Measurements from ENCODE around the gene RGS19.

Gene RGS19

GRCh38 chr20:64025826-64026412, 53.4 kb downstream of the RGS19 start:
- Histone ChIP-seq H3K4me3 (ENCODE audit: low read depth, low read length) (no peak overlapping the region), H3K4me1 (ENCODE audit: control insufficient read depth, insufficient read depth, low read length) (no peaks in the 10 kb centered on the region), H3K9me3 (ENCODE audit: control insufficient read depth, insufficient read depth, low read length) (no peaks in the 10 kb centered on the region), H3K36me3 (ENCODE audit: control insufficient read depth, insufficient read depth, low read length) (peaks cover 64% of the 10 kb centered on the region), H3K9ac (ENCODE audit: low read depth, low read length) (no peak overlapping the region), H3K27me3 (ENCODE audit: control insufficient read depth, insufficient read depth, low read length) (no peaks in the 10 kb centered on the region)

DNA sequence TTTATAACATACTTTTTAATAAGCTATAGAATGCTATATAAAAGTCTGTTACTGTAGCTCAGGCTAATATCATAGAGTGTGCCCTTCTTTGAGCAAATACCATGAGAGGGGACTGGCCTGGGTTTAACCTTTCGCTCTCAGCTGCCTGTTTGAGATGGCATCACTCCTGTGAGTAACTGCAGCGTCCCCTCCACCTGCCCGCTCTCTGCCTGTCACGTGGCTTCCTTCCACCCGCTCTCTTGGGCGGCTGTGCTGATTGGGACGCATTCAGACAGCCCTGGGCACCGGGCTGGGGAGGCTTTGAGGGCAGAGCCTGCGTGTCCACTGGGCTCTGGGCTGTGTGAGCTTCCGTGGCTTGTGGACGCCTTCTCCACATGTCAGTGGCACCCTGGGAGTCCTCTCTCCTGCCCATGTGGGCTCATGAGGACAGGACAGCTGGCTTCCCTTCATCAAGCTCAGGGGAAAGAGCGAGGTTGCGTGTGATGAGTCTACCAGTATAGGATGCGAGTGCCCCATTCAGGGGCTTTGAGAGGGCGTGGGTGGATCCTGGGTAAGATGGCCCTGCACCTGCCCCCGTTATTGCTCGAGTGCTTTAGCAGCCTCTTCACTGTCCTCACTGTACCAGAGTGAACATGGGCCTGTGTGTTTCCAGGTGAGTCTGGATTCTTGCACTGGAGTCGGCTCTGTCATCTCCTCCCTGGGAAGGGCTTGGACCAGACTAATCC, 54.1 kb downstream of the RGS19 start:
- peaks cover 60% of the 10 kb centered on the region for H3K36me3 ChIP-seq (ENCODE audit: control insufficient read depth, insufficient read depth, low read length)
- H3K4me1 ChIP-seq (ENCODE audit: control insufficient read depth, insufficient read depth, low read length), result no peaks in the 10 kb centered on the region
- no peak overlapping the region for H3K4me3 ChIP-seq (ENCODE audit: low read depth, low read length)
- H3K9ac ChIP-seq (ENCODE audit: low read depth, low read length), result no peak overlapping the region
- H3K9me3 ChIP-seq (ENCODE audit: control insufficient read depth, insufficient read depth, low read length), result no peaks in the 10 kb centered on the region
- no peaks in the 10 kb centered on the region for H3K27me3 ChIP-seq (ENCODE audit: control insufficient read depth, insufficient read depth, low read length)

GRCh38 chr20:64024141-64024990, 55.0 kb downstream of the RGS19 start:
- no peak overlapping the region for H3K9ac ChIP-seq (ENCODE audit: low read depth, low read length)
- H3K4me1 ChIP-seq (ENCODE audit: control insufficient read depth, insufficient read depth, low read length), result no peaks in the 10 kb centered on the region
- no peaks in the 10 kb centered on the region for H3K27me3 ChIP-seq (ENCODE audit: control insufficient read depth, insufficient read depth, low read length)
- H3K36me3 ChIP-seq (ENCODE audit: control insufficient read depth, insufficient read depth, low read length), result peaks cover 55% of the 10 kb centered on the region
- no peaks in the 10 kb centered on the region for H3K9me3 ChIP-seq (ENCODE audit: control insufficient read depth, insufficient read depth, low read length)
- H3K4me3 ChIP-seq (ENCODE audit: low read depth, low read length), result no peak overlapping the region

- no peaks in the 10 kb centered on the region for H3K27me3 ChIP-seq (ENCODE audit: control insufficient read depth, insufficient read depth, low read length)
- no peak overlapping the region for H3K9ac ChIP-seq (ENCODE audit: low read depth, low read length)
- no peaks in the 10 kb centered on the region for H3K4me1 ChIP-seq (ENCODE audit: control insufficient read depth, insufficient read depth, low read length)
- H3K36me3 ChIP-seq (ENCODE audit: control insufficient read depth, insufficient read depth, low read length), result peaks cover 55% of the 10 kb centered on the region
- H3K9me3 ChIP-seq (ENCODE audit: control insufficient read depth, insufficient read depth, low read length), result no peaks in the 10 kb centered on the region
- no peak overlapping the region for H3K4me3 ChIP-seq (ENCODE audit: low read depth, low read length)
Measured at GRCh38 chr20:64023361-64024140, 55.8 kb downstream of the RGS19 start.
